Thymus (tissue), 11 donors: Measurements from ENCODE around the gene TTC14. TPM values are rescaled to one million over a fixed set of nuclear protein-coding genes. Genes with fewer than 3 reads are reported as not detected.
A peak's percentile ranks its signal among the peaks of the same experiment; 100 is the strongest.
"Not testable (repeated sequence)": the region's sequence is repeated elsewhere in the genome, so short reads cannot be mapped to it uniquely, and the experiment has no call there.

ENCODE experiments used
- DNase-seq, 9 donors: peaks; one replicate each; pipeline ENCODE4 v3.0.0-alpha.2; 2013; ENCODE audit warnings: low spot score in 9 of 9, low read depth in 6 of 9, missing footprints in 1 of 9
- H3K27ac ChIP-seq, 2 donors: one replicate each; pipeline ENCODE4 v1.5.1; 2013; ENCODE audit warnings: control low read depth in 1 of 2, low read depth in 1 of 2, low read length in 1 of 2, mild to moderate bottlenecking in 1 of 2, moderate library complexity in 1 of 2
- H3K27me3 ChIP-seq, 2 donors: one replicate each; pipeline ENCODE4 v1.5.1; 2013; ENCODE audit warnings: low read length in 1 of 2; ENCODE audit not compliant: control insufficient read depth in 2 of 2, insufficient read depth in 1 of 2
- H3K36me3 ChIP-seq, 2 donors: one replicate each; pipeline ENCODE4 v1.5.1; 2013; ENCODE audit warnings: low read length in 1 of 2, mild to moderate bottlenecking in 1 of 2, moderate library complexity in 1 of 2; ENCODE audit not compliant: control insufficient read depth in 2 of 2, insufficient read depth in 2 of 2
- H3K4me1 ChIP-seq, 2 donors: one replicate each; pipeline ENCODE4 v1.5.1; 2013; ENCODE audit warnings: low read length in 2 of 2; ENCODE audit not compliant: control insufficient read depth in 2 of 2, insufficient read depth in 2 of 2
- H3K4me3 ChIP-seq, 2 donors: one replicate each; pipeline ENCODE4 v1.5.1; 2013; ENCODE audit warnings: low read length in 2 of 2, control low read depth in 1 of 2, mild to moderate bottlenecking in 1 of 2
- H3K9me3 ChIP-seq, 2 donors: one replicate each; pipeline ENCODE4 v1.5.1; 2013; ENCODE audit warnings: low read length in 1 of 2, mild to moderate bottlenecking in 1 of 2; ENCODE audit not compliant: control insufficient read depth in 2 of 2, insufficient read depth in 1 of 2
- WGBS: extraction: QIAGEN DNeasy Blood & Tissue Kit; methylation state at CpG from one replicate; pipeline ENCODE4 v1.1.7; 2013; 5-methylcytosine and 5-hydroxymethylcytosine counted together
- polyA plus RNA-seq: library from polyadenylated mRNA; stranded (reverse); fragments of 200-250 nt; gene quantifications from one replicate; pipeline ENCODE4 v1.2.3, GENCODE V29; 2013
- total RNA-seq: library from RNA; stranded (reverse); fragments of 120-200 nt; gene quantifications from one replicate; pipeline ENCODE4 v1.2.4, GENCODE V29; 2013
- donor health status: healthy.

The TTC14 gene
- total and polyA plus RNA-seq, 2 donors = 45.2 to 53.1 TPM

DNA sequence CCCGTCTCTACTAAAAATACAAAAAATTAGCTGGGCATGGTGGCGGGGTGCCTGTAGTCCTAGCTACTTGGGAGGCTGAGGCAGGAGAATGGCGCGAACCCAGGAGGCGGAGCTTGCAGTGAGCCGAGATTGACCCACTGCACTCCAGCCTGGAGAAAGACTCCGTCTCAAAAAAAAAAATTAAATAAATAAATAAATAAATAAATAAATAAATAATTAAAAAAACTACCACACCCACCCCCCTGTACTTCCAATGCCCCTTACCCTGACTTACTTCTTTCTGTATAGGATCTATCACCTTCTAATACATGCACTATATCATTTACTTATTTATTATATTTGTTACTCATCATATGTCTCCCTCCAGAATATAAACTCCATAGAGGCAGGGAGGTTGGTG is 8.3 kb upstream of the TTC14 start:
- WGBS = 97% methylated on average over 7 of the region's 7 CpGs
- H3K4me3 ChIP-seq, H3K9me3 ChIP-seq: not testable (repeated sequence)

DNA sequence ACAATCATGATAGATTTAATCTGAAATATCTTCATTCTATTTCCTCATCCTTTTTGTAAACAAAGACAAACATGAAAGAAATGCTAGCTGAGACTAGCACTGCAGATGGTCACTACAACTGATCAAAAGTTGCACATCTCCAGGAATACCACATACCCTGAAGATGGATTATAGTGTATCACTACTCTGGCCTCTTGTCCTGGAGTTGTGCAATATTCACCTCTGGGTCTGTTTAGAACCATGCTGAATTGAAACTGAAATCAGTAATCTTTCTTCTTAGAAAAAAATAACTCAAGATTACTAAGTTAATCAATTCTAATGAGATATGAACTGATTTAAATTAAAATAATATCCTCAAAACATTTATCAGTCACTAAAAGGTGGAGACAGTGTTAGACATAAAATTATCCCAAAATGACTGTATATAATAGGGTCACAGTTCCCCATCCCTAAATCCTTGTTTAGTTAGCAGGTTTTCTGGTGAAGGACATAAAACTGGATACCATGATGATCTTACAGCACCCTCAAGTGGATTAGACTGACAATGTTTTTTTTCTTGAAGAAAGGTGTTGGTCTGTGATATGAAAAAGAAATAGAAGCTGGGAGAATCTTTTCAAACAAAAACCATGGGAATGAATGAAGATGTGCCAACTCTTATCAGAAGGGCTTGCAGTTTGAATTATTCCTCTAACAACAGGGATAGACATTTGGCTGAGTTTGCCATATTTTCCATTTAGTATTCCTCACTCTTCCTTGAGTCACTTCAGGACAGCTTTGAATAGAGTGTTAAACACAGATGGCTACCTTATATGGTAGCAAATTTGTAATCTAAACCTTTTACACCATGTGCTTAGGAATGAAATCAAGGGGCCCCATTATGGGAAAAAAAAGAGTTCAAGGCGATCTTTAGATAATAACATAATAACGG is 7.1 kb upstream of the TTC14 start:
- no peak overlapping the region for H3K4me3 ChIP-seq
- no peak overlapping the region for H3K27ac ChIP-seq
- peaks cover 13 to 18% of the 10 kb centered on the region in 2 donors for H3K27me3 ChIP-seq
- DNase-seq = peak in 1 of 9 donors; percentile 18
- no peaks in the 10 kb centered on the region for H3K4me1 ChIP-seq
- 90% methylated on average over 2 of the region's 2 CpGs for WGBS
- no peaks in the 10 kb centered on the region for H3K9me3 ChIP-seq
- no peaks in the 10 kb centered on the region for H3K36me3 ChIP-seq

More for the DNA sequence above, 8.3 kb upstream of the TTC14 start:
- not testable (repeated sequence) for H3K27ac ChIP-seq, DNase-seq, H3K36me3 ChIP-seq, H3K4me1 ChIP-seq
- peaks cover 8 to 11% of the 10 kb centered on the region in 2 donors for H3K27me3 ChIP-seq

DNA sequence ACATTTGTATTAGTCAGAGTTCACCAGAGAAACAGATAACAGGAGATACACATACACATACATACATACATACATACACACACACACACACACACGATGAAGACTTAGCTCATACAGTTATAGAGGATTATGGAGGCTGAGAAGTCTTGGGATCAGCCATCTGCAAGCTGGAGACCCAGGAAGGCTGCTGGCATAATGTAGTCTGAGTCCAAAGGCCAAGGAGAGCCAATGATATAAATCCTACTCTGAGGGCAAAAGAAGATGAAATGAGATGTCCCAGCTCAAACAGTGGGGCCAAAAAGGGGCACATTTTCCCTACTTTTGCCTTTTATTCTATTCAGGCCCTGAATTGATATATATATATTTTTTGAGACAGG is 6.4 kb upstream of the TTC14 start:
- H3K27me3 ChIP-seq = peaks cover 13 to 20% of the 10 kb centered on the region in 2 donors
- H3K36me3 ChIP-seq = no peaks in the 10 kb centered on the region
- no peaks in the 10 kb centered on the region for H3K4me1 ChIP-seq
- no peak for DNase-seq
- 64% methylated on average over 1 of the region's 1 CpG for WGBS
- H3K27ac ChIP-seq = no peak overlapping the region
- no peak overlapping the region for H3K4me3 ChIP-seq
- no peaks in the 10 kb centered on the region for H3K9me3 ChIP-seq

DNA sequence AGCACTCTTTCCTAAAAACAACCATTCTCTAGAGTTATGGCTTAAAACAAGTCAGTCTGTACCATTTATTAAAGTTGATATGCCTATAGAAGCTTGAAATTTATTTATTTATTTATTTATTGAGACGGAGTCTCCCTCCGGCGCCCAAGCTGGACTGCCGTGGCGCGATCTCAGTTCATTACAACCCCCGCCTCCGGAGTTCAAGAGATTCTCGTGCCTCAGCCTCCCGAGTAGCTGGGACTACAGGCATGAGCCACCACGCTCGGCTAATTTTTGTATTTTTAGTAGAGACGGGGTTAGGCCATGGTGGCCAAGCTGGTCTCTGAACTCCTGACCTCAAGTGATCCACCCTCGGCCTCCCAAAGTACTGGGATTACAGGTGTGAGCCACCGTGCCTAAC is 1.5 kb upstream of the TTC14 start:
- H3K27ac ChIP-seq = no peak overlapping the region
- peaks cover 13 to 22% of the 10 kb centered on the region in 2 donors for H3K27me3 ChIP-seq
- H3K4me3 ChIP-seq = no peak overlapping the region
- H3K4me1 ChIP-seq = peaks cover 3 to 5% of the 10 kb centered on the region in 2 donors
- H3K9me3 ChIP-seq = no peaks in the 10 kb centered on the region
- 98% methylated on average over 15 of the region's 15 CpGs for WGBS
- H3K36me3 ChIP-seq = peaks cover 0 to 17% of the 10 kb centered on the region in 2 donors
- DNase-seq = no peak

DNA sequence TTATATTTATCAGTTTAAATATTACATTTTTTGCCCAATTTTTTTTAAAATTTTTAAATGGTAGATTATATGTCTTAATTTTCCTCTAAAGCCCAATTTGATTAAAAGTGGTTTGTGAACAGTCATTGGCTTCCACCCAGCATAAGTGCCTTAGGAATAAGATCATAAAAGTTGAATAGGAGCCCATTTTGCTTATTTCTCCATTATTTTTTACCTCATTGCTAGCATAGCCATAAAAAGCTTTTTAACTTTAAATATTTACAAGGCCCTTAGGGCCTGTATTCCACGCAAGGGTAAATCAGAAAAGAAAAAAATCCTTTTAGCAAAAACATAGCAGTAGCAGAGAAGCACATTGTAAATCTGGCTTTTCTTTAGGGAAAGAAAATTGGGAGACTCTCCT is 9.0 kb downstream of the TTC14 start:
- no peak overlapping the region for H3K4me3 ChIP-seq
- H3K4me1 ChIP-seq = no peaks in the 10 kb centered on the region
- no peak overlapping the region for H3K27ac ChIP-seq
- no peak for DNase-seq
- H3K36me3 ChIP-seq = peaks cover 22 to 71% of the 10 kb centered on the region in 2 donors
- 100% methylated on average over 1 of the region's 1 CpG for WGBS
- H3K9me3 ChIP-seq = no peaks in the 10 kb centered on the region
- no peaks in the 10 kb centered on the region for H3K27me3 ChIP-seq

DNA sequence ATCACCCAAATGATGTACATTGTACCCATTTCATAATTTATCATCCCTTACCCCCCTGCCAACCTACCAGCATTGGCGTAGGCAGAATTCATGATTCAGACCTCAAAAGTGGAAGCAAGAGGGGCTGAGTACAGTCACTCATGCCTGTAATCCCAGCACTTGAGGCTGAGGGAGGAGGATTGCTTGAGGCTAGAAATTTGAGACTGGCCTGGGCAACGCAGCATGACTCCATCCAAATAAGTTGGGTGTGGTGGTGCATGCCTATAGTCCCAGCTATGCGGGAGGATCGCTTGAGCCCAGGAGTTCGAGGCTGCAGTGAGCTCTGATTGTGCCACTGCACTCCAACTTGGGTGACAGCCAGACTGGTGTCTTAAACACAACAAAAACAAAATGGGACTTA is 10.4 kb downstream of the TTC14 start:
- 98% methylated on average over 5 of the region's 5 CpGs for WGBS
- Histone ChIP-seq H3K27ac (no peak overlapping the region), H3K4me1 (no peaks in the 10 kb centered on the region), H3K9me3 (no peaks in the 10 kb centered on the region), H3K27me3 (no peaks in the 10 kb centered on the region), H3K36me3 (peaks cover 18 to 58% of the 10 kb centered on the region in 2 donors), H3K4me3 (no peak overlapping the region)
- DNase-seq = no peak

DNA sequence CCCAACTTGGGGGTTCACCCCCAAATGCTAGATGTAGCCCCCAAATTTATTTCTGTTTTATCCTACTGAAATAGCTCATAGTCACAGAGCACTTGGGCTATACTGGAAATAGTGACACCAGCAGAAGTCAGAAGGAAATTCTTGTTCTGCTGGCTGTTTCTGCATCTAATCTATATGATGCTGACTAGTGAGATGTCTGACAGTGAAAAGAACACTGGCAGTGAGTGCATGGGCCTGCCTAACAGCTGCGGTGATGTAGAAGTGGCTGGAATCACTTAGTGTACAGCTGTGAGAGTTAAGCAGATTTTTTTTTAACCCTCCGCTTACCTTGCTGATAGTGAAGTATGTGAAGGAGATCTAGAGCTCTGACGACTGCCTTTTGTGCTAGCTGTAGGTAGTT is 14.0 kb downstream of the TTC14 start:
- H3K27me3 ChIP-seq = no peaks in the 10 kb centered on the region
- WGBS = 93% methylated on average over 3 of the region's 3 CpGs
- H3K9me3 ChIP-seq = no peaks in the 10 kb centered on the region
- no peak overlapping the region for H3K4me3 ChIP-seq
- H3K27ac ChIP-seq = no peak overlapping the region
- H3K4me1 ChIP-seq = no peaks in the 10 kb centered on the region
- H3K36me3 ChIP-seq = peaks cover 11 to 27% of the 10 kb centered on the region in 2 donors
- DNase-seq = no peak

DNA sequence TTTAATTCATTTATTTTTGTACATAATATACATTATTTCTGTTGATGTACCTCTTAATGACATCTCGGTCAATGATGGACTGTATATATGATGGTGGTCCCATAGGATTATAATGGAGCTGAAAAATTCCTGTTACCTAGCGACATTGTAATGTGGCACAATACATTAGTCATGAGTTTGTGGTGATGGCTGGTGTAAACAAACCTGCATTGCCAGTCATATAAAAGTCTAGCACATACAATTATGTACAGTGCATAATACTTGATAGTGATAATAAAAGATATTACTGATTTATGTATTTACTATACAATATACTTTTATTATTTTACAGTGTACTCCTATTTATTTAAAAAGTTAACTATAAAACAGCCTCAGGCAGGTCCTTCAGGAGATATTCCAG is 15.1 kb downstream of the TTC14 start:
- Histone ChIP-seq H3K27ac (no peak overlapping the region), H3K4me1 (no peaks in the 10 kb centered on the region), H3K27me3 (no peaks in the 10 kb centered on the region), H3K4me3 (no peak overlapping the region), H3K9me3 (no peaks in the 10 kb centered on the region), H3K36me3 (peaks cover 5 to 17% of the 10 kb centered on the region in 2 donors)
- WGBS = 98% methylated on average over 2 of the region's 2 CpGs
- no peak for DNase-seq

DNA sequence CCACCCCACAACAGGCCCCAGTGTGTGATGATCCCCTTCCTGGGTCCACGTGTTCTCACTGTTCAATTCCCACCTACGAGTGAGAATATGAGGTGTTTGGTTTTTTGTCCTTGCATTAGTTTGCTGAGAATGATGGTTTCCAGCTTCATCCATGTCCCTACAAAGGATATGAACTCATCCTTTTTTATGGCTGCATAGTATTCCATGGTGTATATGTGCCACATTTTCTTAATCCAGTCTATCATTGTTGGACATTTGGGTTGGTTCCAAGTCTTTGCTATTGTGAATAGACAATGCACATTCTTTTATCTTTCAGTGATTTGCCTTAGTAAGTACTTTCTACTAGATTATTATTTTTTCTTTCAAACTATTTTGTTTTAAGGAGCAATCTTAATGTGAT is 16.6 kb downstream of the TTC14 start:
- not testable (repeated sequence) for H3K36me3 ChIP-seq, H3K27me3 ChIP-seq, H3K4me3 ChIP-seq, H3K27ac ChIP-seq, DNase-seq, H3K4me1 ChIP-seq, H3K9me3 ChIP-seq
- WGBS = 97% methylated on average over 2 of the region's 2 CpGs
